ENCODE data around the gene CRIP1.

GRCh38 chr14:105537580-105538474 lies 51.1 kb downstream of the CRIP1 start:
- TF ChIP-seq, protein P1, sequence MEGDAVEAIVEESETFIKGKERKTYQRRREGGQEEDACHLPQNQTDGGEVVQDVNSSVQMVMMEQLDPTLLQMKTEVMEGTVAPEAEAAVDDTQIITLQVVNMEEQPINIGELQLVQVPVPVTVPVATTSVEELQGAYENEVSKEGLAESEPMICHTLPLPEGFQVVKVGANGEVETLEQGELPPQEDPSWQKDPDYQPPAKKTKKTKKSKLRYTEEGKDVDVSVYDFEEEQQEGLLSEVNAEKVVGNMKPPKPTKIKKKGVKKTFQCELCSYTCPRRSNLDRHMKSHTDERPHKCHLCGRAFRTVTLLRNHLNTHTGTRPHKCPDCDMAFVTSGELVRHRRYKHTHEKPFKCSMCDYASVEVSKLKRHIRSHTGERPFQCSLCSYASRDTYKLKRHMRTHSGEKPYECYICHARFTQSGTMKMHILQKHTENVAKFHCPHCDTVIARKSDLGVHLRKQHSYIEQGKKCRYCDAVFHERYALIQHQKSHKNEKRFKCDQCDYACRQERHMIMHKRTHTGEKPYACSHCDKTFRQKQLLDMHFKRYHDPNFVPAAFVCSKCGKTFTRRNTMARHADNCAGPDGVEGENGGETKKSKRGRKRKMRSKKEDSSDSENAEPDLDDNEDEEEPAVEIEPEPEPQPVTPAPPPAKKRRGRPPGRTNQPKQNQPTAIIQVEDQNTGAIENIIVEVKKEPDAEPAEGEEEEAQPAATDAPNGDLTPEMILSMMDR (IDR thresholded peaks at IDR 0.05; ENCODE audit: low read length), result peak; percentile 94
- TF ChIP-seq EZH2 (optimal IDR thresholded peaks at IDR 0.05; ENCODE audit: low read depth, low read length), result no peak

Data from MM.1S (cell line).